GM19238 (cell line): ENCODE measurements around the gene IFNAR2.

Source experiments
- DNase-seq: peaks from one replicate; pipeline ENCODE4 v3.0.0; 2011; ENCODE audit warnings: low spot score; ENCODE audit not compliant: insufficient read length

IFNAR2 gene

DNA sequence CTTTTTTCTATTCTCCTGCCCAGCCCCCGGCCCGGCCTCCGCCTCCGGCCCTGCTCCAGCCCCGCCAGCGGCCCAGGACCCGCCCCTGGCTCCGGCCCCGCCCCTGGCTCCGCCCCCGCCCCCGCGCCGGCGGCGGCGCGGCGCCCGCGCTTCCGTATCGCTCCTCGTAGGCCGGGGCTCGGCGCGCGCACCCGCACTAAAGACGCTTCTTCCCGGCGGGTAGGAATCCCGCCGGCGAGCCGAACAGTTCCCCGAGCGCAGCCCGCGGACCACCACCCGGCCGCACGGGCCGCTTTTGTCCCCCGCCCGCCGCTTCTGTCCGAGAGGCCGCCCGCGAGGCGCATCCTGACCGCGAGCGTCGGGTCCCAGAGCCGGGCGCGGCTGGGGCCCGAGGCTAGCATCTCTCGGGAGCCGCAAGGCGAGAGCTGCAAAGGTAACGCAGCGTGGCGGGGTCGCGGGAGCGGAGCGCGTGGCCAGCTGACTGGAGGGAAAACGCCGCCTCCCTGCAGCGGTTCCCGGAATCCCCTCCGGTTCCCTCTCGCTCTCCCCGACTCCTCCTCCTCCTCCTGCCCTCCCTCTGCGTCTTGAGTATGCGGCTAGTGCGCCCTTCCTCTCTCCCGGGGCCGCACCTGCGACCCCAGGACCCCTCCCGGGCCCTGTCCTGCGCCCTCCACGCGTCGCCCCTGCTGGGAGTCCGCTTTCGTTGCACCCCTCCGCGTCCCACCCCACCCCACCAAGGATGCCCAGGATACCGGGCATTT is at the start of gene IFNAR2:
IFNAR2 (plus strand) TSS at position 155 of the 761 bp plus-strand sequence. CDS start 11,985 bp downstream, outside the sequence.
- DNase-seq: peak; percentile 88

GRCh38 chr21:33185852-33186251 is 43.9 kb upstream of the IFNAR2 start:
- DNase-seq: no peak

DNA sequence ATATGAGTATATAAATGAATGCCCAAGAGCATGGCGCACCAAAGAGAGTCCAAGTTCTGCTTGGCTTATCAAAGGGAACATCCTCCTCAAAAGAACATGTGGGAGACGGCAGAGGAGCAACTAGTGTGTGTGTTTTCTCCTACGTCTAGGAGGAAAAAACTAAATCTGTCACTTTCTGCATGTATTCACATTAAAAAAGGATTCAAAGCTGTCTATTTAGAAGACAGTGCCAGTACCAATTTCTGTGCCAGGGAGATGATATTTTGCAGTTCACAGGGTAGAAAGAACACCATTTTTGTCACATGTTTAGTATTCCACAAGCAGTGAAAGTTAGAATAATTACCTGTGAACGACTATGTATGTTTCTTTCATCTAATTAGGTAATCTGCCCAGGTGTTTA is 42.5 kb upstream of the IFNAR2 start:
- DNase-seq: no peak

- DNase-seq: no peak
These were observed 40.5 kb upstream of the IFNAR2 start for GRCh38 chr21:33189237-33189636.

GRCh38 chr21:33189824-33190223 is 39.9 kb upstream of the IFNAR2 start:
- DNase-seq: no peak

GRCh38 chr21:33196941-33197374 is 32.8 kb upstream of the IFNAR2 start:
- no peak for DNase-seq

DNA sequence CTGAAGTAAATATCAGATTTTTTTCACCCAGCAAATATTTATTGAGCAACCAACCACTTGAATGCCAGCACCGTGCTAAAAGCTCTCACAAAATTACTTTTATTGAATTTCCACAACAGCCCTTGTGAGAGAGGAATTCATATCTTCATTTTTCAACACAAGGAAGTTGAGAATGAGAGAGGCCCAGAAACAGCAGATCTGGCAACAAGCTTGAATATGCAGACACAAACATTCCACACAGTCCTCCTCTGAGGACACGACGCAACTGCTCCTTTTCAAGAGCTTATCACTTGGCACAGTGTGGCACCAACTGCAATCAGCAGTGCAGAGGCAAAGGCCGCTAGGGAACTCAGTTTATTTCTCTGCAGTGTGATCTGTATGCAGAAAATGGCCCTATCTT is 32.2 kb upstream of the IFNAR2 start:
- DNase-seq: no peak

DNA sequence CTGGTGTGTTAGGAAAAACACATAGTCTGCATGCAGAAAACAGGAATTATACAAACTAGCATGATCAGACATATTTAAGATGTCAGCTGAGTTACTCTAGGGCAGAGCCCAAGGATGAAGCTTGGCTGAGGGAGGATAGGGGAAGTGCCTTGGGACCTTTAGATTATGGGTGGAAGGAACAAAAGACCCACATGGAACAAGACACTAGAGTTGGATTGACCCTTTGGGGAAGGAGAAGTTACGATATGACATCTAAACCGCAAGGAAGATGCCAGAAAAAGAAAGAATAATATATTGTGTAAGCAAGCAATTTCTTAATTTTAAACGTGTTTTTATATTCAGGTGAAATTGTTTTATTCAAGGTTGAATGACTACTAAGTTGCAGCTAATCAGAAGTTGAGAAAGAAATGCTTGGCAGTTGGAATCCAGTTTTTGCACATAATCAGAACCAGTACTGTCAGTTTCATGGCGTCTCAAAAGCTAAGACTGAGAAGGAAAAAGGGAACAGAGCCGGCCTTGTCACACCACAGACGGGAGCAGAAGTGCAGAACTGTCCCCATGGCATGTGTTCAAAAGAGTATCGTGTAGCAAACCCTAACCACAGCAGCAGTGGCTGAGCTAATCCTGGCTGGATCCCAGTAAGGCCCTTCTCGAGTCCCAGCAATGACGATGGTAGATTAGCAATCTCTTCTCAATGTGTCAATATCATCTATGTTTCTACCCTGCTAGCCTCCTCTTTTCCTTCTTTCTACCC is 31.2 kb upstream of the IFNAR2 start:
- no peak for DNase-seq

DNA sequence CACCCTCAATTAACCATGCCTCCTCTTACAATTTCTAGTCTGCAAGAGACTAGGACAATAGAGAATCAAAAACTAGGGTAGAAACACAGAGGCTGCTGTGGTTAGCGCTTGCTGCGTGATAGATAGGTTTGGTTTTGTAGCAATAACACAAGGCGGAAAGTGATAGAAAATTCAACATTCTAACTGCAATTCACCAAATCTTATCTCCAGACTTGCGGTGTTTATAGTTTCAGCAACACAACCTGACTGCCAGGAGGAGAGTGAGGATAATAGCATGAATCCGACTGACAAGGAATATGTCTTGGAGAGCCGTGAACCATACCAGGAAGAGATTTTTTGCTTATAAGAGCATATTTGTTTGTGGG is 30.7 kb upstream of the IFNAR2 start:
- no peak for DNase-seq

GRCh38 chr21:33199516-33200217 is 30.1 kb upstream of the IFNAR2 start:
- peak; percentile 50 for DNase-seq

- DNase-seq: no peak
These were observed 27.8 kb upstream of the IFNAR2 start for GRCh38 chr21:33201956-33202355.

- no peak for DNase-seq
These were observed 27.0 kb upstream of the IFNAR2 start for GRCh38 chr21:33202464-33203363.

DNA sequence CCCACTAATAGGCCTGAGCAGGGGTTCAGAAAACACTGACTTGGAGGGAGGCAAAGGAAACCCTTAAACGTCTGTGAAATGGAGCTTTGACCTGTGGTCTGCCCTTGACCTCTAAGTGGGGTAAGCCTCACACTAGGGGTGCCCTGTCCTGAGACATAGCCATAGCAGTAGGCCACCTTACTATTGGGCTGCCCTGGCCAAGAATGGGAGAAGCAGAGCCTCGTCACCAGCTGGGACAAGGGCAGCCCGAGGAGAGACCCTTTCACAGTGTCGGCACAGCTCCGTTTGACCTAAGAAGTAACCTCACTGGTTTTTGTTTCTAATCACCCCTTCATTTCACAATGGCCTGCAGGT is 26.4 kb upstream of the IFNAR2 start:
- no peak for DNase-seq

GRCh38 chr21:33205476-33205875 is 24.3 kb upstream of the IFNAR2 start:
- DNase-seq: no peak

GRCh38 chr21:33206771-33207281 is 22.9 kb upstream of the IFNAR2 start:
- DNase-seq: no peak

DNA sequence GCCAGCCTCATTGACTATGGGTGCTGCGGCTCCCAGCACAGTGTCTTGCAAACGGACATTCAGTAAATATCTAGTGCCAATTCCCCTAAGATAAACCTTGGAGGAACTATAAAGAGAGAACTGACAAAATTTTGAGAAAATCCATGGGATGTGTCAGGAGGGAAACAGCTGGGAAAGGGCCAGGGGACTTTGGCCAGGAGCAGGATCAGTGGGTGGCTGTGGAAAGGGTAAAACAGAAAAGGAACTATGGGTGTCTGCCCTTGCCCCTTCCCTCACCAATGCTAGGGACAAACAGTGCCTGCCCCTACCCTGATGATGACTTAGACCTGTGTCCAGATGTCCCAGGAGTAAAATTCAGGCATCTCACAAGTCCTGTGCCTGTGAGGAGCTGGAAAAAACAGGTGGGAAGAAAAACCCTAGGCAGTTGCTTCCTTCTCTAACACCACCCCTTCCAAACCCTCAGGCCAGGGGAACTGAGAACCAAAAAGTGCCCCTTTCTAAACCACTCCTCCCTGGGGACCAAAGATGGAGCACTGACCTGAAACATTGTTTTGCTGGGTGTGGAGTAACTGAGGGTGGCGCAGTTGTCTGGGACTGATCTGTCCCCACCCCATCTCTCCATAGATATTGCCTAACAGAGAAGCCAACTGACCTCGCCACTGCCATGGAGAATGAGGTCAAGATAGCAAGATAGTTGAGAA is 22.1 kb upstream of the IFNAR2 start:
- DNase-seq: no peak

- no peak for DNase-seq
These were observed 21.2 kb upstream of the IFNAR2 start for GRCh38 chr21:33208534-33208933.

DNA sequence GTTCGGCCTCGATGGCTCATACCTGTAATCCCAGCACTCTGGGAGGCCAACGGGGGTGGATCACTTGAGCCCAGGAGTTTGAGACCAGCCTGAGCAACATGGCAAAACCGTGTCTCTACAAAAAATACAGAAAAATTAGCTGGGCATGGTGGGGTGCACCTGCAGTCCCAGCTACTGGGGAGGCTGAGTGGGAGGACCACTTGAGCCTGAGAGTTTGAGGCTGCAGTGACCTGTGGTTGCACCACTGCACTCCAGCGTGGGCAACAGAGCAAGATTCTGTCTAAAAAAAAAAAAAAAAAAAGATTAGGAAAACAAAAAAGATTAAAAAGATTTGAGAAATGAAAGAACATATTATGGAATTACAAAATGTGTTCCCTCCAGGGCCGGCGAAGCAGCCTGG is 18.4 kb upstream of the IFNAR2 start:
- no peak for DNase-seq

DNA sequence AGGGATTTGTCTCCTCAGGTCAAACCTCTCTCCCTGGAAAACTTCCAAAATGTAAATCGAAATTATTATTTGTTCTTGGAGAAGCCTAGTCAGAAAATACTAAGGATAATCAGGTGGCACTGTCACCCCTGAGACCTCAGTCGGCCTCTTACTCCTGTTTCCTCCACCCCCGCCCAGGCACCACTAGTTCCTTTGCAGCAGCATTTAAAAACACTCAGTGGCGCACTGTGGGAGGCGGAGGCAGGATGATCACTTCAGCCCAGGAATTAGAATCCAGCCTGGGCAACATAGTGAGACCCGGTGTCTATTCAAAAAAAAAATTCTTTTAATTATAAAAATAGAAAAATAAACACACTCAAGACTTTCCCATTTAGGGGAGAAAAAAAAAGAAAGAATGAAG is 18.0 kb upstream of the IFNAR2 start:
- DNase-seq: no peak

GRCh38 chr21:33212159-33212851 is 17.4 kb upstream of the IFNAR2 start:
- no peak for DNase-seq
